GM19099 (cell line): ENCODE data around the gene TNFSF4.

Source experiments
- POLR2A ChIP-seq: IDR thresholded peaks from 3 replicates; pipeline ENCODE4 v1.6.1; 2011; ENCODE audit warnings: low read depth; ENCODE audit not compliant: insufficient read length; ENCODE audit errors: extremely low read depth

The TNFSF4 gene, protein sequence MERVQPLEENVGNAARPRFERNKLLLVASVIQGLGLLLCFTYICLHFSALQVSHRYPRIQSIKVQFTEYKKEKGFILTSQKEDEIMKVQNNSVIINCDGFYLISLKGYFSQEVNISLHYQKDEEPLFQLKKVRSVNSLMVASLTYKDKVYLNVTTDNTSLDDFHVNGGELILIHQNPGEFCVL

GRCh38 chr1:173206816-173207568, at the start of gene TNFSF4:
TSS of gene TNFSF4 (minus strand) at chr1:173207331. CDS start at chr1:173207176, 155 bp downstream.
- TF ChIP-seq POLR2A = no peak

- no peak for TF ChIP-seq POLR2A
Observed at GRCh38 chr1:173255214-173255813, 48.2 kb upstream of the TNFSF4 start.

GRCh38 chr1:173253046-173253445, 45.9 kb upstream of the TNFSF4 start:
- TF ChIP-seq POLR2A = no peak

GRCh38 chr1:173249349-173249748, 42.2 kb upstream of the TNFSF4 start:
- TF ChIP-seq POLR2A = no peak

GRCh38 chr1:173248247-173248940, 41.3 kb upstream of the TNFSF4 start:
- TF ChIP-seq POLR2A = no peak

GRCh38 chr1:173245892-173246291, 38.8 kb upstream of the TNFSF4 start:
- no peak for TF ChIP-seq POLR2A

DNA sequence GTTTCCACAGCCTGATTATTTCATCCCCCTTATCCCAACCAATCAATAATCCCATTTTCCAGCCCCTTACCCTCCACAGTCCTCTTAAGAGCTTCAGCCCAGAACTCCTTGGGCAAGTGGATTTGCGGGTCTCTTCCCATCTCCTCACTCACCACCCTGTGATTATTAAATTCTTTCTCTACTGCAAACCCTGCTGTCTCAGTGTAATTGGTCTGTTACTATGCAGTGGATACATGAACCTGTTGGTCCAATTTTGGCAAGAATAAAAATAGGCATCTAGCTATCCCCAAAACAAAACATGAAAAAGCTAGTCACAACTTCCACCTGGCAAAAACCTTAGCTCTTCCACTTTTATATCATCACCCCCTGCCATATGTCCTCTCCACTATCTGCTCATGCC, 36.2 kb upstream of the TNFSF4 start:
- no peak for TF ChIP-seq POLR2A

DNA sequence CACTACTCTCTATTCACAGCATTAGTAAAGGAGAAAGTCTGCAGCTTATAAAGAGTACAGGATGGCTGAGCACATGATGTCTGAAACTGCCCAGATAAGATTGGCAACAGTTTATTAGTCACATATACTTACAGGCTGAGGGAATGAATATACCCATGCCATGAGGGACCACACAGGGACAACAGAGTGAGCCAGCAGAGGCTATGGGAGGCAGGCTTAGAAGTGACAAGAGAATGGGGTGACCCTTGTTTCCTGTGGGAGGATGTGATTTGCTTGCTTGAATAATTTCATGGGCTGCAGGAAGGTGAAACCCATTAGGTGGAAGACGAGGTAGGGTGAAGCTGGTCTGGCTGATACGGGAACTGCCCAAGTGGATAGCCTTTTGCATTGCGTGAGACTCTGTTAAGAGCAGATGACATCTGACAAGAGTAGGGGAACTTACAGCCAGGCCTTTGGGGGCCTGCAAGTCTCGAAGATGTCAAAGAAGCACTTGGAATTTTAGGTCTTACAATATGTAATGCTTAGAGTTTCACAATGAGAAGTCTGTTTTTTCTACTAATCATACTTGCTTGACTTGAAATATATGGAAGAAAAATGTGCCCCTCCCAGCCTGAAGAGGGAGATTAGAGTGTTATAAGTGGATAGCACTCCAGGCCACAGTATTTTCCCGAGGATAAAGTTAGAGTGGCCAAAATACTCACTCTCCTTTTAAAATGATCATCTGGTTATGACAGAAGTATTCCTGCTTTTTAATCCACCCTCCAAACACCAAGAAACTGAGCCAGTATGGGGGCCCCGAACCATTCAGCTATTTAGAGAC, 34.6 kb upstream of the TNFSF4 start:
- TF ChIP-seq POLR2A = no peak

DNA sequence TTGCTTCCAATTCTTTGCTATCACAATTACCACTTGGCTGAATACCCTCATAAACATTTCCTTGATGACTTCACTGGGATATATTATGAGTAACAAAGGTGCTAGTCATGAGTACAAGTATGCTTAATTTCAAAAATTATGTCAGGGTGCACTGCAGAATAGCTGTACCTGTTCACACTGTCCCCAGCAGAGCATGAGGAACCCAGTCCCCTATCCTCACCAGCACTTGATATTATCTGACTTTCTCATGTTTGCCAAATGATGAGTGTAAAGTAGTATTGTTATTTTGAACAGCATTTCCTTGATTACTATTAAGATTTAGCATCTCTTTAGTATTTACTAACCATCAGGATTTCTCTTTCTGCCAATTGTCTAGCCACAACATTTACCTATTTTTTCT, 33.5 kb upstream of the TNFSF4 start:
- no peak for TF ChIP-seq POLR2A

GRCh38 chr1:173239058-173239457, 31.9 kb upstream of the TNFSF4 start:
- TF ChIP-seq POLR2A = no peak

DNA sequence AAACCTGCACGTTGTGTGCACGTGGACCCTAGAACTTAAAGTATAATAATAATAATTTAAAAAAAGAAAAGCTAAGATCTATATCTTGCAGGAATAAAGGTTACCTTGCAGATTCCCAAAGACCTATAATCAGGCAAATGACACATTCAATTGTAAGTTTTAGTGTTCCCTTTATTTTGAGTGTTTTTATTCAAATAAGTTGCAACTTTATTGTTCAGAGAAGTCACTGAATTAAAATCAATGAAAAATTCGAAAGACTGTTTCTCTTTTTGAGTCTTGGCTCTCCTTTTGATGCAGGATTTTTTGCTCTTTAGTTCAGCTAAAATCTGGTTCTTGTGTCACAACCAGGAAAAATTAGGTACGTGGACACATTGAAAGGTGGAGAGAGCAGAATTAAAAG, 27.8 kb upstream of the TNFSF4 start:
- no peak for TF ChIP-seq POLR2A

GRCh38 chr1:173224949-173225348, 17.8 kb upstream of the TNFSF4 start:
- no peak for TF ChIP-seq POLR2A

- TF ChIP-seq POLR2A = no peak
Observed at GRCh38 chr1:173224280-173224892, 17.3 kb upstream of the TNFSF4 start.

- no peak for TF ChIP-seq POLR2A
Observed at GRCh38 chr1:173223031-173223380, 15.9 kb upstream of the TNFSF4 start.

GRCh38 chr1:173222149-173223030, 15.3 kb upstream of the TNFSF4 start:
- TF ChIP-seq POLR2A = no peak
